GM11168 (cell line): Measurements from ENCODE around the gene MBP.

Experiments used
- in situ Hi-C: fragments of 300-500 bp; cut with MboI; formaldehyde crosslinking; loops from one replicate; pipeline ENCODE4 v1.12.0; 2022; ENCODE audit warnings: low sequenced_read_pairs; ENCODE audit not compliant: unreplicated experiment

The MBP gene

DNA sequence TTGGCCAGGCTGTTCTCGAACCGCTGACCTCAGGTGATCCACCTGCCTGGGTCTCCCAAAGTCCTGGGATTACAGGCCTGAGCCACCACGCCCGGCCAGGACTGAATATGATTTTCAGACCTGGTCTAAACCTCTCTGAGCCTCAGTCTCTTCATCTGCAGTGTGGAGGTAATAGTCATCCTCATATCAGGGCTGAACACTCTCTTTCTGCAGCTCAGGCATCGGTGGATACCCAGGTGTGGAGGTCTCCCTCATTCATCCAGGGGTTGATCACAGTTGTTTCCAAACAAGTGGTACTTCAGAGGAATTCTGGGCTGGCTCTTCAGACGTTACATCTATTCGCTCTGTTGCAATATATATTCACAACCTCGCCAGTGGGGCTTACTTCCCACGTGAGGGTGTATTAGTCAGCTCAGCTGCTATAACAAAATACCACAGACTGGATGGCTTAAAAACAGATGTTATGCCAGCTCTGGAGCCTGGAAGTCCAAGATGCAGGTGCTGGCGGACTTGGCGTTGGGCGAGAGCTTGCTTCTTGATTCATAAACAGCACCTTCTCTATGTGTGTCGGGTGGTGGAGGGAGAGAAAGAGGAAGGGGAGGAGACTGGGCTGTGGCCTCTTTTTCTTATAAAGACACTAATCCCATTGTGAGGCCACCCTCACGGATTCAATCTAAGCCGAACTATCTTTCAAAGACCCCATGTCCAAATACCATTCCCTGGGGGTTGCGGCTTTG is 2.9 kb upstream of the MBP start:
- in situ Hi-C loops, result no loop called here

DNA sequence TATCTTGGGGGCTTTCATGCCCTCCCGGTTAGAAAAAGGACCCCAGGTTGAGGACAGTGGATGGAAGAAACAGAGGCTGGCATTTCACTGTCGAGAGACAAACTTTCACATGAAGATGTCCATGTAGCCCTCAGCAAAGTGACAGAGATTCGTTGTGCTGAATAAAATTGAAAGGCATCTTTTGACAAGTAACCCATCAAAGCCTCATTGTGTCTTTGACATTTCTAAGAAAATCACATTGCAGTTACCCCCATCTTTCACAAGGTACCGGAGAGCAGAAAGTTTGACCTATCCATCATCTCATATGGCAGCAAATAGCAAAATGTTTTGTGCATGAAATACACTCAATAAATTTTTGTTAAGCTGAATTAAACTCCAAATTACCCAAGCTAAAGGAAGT is 2.0 kb upstream of the MBP start:
- in situ Hi-C loops, result no loop called here

DNA sequence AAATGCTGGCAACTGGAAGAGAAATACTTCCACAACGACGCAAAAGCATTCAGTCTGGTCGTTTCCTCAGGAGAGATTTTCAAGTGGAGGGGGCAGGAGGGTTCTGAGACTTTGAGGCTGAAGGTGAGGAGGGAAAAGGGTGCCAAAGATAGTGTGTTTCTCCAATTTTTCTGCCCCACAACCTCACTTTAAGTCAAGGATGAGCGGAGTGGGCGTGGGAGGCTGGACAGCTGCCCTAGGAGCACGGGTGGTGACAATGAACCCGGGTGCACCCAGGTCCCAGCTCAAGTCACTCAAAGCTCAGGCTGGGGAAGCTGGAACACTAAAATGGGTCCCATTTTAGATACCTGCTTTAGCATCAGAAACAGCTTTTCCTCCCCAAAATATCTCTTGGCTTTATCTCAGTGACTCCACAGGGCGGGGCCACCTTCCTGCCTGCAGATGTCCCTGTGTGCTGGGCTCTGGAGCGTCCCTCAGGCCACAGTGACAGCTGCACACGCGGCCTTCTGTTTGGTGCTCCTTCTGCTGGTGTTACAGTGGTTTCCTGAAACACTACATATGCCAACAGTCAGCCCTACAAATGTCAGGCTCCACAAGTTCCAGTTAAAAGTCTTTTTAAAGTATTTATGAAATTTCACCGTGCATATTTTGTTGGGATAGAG is 1.4 kb upstream of the MBP start:
- in situ Hi-C loops, result no loop called here

DNA sequence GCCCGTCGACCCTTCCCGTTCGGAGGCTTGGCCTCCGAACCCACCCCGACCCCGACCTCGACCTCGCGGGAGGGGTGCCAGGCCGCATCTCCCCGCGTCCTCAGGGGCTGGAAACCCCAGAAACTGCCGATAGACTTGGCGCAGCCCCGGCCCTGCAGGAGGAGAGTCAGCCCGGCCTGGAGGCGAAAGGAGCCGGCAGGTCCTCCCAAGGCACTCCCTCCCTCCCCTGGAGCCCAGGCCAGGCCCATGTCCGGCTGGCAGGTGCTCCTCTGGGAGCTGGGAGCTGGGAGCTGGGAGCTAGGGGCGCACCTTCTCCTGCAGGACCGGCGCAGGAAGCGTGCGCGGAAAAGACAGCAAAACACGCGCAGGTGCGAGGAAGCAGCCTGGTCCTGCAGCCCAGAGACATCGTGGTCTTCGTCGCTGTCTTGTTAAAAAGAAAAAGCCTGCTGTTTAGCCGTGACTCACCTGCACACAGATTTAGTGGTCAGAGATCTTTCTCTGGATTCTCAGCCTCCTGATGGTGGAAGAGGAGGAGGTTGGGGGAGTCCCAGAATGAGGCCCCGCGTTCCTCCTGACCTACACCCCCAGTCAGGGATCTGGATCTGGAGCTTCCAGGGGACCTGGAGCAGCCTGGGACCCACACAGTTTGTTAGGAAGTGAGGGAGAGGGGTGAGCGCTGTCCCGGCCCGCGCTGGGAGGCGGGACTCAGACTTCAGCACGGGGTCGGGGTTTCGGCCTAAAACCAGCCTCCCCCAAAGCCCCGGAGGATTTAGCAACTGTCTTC is 660 bp upstream of the MBP start:
- in situ Hi-C loops, result no loop called here

DNA sequence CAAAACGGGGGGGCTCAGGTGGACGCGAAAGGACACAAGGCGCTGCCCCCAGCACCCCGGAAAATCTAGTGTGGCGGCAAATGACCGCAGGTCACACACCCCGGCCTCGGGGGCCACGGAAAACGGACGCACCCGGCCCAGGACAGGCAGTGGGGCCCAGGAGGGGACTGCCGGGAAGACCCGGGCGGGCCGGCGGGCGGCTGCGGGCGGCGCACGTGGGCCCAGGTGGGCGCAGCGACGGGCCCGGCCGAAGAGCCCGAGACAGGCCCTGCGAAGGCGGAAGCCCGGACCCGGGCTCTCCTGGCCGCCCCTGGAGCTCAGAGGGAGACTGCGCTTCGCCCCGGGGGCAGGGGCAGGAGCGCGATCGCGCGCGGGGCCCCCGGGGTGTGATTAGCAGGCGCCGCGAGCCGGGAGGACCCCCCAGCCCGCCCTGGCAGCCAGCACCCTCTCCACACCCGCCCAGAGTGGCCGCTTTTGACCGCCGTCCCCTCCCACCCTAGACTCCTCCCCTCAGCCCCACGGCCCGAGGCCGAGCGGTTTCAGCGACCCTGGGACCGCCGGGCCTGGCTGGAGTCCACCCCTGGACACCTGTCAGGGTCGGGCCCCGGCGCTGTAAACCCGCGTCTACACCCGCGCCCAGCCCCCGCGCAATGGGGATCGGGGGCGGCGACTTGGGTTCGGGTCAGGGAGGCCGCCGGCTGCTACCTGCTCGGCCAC is 773 bp downstream of the MBP start:
- in situ Hi-C loops, result no loop called here

DNA sequence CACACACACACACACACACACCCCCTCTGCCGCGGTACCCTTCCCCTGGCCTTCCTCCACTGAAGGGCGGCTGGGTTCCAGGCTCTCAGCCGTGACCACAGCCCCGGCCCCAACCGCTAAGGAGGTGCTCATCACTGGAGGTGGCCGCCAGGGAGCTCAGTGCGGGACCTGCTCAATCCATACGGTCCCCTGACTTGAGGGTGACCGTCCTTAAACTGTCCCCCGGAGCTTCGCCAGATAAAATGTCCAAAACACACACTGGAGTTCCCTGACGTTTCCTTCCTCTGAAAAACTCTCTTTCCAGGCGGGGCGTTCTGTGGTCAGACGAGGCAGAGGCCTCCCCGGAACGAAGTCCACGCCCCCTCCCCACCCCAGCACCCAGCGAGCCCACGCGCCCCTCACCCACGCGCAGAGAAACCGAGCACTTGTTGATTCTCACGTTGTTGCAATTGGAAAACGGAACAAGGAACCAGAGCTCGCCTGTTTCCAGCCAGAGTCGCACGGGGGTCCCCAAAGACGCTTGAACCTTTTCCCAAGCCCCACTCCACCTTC is 1.4 kb downstream of the MBP start:
- in situ Hi-C loops, result no loop called here

DNA sequence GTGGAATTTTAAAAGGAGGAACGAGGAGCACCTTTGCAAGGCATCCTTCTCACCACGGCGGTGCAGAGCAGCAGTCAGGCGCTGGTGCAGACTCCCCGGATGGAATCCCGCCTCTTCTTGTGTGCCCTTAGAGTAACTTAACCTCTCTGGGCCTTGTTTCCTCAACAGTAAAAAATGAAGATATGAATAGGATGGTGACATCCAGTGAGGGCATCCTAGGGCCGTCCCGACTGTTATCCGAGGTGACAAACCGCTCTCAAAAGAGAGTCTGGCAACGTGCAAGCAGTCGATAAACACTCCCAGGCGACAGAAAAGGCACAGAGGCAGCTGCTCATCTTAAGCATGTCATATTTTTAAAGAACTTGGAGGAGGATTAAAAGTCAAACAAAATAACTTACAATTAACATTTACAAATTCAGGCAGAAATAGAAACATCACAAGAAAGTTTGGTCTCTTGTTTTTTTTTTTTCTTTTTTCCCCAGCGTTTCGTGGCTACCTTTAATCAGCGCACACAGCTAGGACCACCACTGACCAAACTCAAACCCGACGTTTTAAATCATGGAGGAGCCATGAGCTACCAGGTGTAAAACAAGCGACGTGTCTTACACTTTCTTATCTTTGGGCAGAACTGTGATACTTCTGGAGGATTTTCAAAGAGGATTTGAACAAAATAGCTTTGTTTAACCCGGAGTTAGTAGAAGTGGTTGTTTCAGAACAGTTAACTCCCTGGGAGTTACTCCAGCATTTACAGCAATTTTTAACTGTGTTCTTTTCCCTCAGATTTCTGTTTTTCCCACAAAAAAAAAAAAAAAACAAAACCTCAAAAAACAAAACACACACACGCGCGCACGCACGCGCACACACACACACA is 2.1 kb downstream of the MBP start:
- in situ Hi-C loops, result no loop called here

DNA sequence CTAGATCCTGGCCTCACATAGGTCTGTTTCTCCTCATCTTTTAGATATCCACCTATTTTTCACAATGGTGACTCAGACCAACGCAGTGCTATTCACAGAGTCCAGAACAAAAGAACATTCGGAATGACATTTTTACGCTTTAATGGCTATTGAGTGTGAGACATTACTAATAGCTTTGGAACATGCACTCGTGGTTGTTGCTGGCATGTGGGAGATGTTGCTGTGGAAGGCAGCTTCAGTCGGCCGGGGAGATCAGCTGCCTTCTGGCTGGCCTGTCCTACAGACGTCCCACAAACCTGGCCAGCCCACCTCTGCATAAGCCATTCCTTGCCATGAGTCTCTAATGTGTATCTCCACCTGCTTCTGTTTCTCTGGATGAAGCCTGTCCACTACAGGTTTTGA is 3.4 kb downstream of the MBP start:
- in situ Hi-C loops, result no loop called here

DNA sequence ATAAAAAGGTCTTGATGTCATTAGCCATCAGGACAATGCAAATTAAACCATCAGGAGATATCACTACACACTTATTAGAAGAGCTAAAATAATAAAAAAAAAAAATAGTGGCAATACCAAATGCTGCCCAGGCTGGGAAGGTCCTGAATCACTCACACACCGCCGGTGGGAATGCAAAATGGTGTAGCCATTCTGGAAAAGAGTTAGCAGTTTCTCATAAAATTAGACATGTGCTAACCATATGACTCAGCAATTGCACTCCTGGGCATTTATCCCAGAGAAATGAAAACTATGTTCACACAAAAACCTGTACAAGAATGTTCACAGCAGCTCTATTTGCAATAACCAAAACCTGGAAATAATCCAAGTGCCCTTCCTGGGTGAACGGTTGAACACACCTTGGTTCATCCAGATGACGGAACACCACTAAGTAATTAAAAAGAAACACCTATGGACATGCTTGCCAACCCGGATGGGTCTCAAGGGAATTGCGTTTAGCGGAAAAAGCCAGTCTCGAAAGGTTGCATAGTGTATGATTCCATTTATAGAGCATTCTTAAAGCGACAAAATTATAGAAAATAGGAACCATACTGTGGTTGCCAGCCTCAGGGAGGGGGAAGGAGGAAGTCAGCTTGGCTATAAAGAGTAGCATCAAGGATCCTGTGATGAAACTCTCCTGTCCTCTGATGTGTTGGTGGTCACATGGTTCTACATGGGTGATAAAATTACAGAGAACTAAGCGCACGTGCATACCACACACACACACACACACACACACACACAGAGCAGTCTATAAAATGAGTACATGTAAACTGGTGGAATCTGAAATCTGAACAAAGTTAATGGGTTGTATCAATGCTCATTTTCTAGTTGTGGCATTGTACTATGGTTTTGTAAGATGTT is 4.6 kb downstream of the MBP start:
- in situ Hi-C loops, result no loop called here

DNA sequence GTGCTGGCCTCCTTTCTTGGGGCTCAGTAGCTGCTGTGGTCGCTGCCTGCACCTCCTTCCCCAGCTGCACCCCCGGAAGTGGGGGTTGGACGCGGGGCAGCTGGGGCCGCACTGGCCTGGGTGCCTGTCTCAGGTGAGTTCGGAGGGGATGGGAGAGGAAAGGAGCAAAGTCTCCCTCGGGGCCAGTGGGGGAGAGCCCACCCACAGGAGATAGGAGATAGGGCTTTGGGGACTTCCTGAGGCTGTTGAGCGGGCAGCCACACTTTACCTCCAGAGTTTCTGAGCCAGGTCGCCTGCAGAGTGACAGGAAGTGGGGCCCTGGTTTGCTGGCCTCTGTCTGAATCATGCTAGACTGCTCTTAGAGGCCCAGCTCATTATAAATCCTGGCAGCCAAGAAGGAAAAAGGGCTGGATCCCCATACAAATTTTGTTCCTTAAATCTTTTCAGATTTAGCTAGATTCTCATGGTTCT is 8.1 kb downstream of the MBP start:
- in situ Hi-C loops, result no loop called here

DNA sequence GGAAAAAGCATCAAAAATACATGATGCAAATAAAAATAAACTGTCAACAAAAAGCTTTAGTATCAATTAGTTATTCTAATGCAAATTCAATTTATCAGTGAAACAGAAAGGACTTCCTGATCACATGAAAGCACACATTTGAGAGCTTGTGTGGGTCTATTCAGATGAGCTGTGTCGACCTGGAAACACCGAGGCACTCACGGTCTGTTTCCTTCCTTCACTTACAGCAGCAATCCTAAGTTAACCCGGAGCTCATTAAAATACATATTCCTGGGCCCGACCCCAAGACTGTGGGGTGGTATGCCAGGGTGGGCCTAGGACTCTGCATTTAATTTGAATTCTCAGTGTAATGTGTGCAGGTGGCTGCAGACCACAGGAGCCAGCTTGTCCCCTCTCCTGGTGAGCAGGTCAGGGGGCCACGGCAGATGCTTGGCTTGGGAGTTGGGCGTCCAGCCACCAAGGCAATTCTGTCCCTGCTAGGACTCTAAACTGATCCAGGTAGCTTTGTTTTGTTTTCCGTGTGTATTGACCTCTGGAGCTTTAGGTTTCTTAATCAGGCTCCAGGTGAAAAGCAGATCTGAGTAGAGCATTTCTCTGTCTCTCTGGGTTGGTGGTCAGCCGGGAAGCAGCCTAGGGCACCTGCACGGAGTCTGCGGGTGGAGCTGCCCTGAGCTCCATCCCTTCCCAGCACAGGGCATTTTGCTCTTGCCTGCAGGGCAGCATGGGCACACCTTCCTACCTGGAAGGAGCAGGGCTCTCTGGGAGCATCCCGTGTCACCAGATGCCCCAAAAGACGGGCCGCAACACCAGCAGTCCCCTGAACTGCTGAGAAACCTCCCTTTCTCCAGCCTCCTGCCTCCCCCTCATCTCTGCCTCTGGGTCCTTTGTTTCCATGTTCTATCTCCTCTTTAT is 9.0 kb downstream of the MBP start:
- in situ Hi-C loops, result no loop called here

DNA sequence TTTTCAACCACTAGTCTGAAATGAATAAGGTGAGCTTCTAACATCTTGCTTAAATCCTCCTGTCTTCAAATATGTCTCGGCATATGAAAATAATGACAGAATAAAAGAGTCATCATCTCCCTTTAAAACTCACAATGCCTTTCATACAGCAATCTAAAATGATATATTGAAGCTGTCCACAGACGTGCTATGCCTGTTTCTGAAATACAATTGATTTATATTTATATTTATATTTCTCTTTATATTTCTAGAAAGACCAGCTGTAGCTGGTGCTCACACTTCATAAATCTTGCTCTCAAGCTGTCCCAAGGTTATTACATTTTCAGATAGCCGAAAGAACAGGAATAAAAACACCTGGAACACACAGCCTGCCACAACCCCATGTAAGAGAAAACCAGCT is 11.1 kb downstream of the MBP start:
- in situ Hi-C loops, result no loop called here

DNA sequence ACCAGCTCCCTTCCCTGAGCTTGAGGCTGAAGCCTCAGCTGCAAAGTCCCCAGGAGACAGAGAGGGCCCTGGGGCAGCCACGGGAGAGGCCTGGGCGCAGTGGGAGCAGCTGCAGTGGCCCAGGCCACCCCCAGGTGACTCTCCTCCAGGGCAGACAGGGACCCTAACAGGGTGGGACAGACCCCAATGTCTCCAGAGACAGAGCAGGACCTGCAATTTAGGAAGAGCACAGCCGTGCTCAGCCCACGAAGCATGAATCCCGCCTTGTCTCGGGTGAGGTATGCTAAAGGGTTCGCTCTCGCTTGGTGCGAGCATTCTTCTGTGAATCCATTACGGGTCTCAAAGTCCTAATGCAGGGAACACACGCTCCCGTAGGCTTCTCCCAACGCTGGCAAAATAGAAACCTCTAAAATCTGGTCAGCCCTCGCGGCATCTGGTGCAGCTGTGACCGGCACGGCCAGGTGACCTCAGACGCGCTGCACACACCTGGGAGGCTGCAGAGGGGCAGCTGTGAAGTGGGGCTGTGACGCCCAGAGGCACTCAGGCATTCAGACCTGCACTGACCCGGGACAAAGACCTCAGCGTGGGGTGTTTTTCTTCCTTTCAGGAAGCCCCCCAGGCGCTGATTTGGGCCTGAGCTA is 12.6 kb downstream of the MBP start:
- in situ Hi-C loops, result no loop called here

DNA sequence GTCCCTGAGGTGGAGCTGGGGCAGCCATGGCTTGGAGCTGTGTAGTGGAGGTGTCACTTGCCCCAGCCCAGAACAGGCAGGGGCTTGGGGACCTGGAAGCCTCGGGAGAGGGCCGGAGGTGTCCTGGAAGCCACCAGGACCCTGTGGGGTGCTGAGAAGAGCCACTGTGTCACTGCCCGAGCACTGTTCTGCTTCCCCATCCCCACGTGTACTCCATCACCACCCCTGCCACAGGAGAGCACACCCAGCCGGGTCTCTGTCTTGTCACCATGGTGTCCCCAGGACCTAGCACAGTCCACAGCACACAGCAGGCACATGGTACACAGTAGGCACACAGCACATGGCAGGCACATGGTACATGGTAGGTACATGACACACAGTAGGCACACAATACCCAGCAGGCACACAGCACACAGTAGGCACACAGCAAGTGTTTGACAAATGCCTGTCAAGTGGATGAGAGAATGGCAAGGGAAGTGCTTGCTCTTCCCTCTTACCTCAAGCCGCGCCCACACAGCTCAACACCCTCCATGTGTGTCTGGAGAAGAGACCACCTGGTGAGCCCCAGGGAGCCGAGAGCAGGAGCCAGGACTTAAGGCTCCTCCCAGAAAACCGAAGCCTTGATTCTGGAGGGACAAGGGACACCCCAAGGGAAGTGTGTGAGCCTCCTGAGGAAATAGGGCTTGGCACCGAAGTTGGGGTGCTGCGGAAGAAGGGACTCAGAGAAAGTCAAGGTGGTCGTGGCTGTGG is 13.3 kb downstream of the MBP start:
- in situ Hi-C loops, result no loop called here

DNA sequence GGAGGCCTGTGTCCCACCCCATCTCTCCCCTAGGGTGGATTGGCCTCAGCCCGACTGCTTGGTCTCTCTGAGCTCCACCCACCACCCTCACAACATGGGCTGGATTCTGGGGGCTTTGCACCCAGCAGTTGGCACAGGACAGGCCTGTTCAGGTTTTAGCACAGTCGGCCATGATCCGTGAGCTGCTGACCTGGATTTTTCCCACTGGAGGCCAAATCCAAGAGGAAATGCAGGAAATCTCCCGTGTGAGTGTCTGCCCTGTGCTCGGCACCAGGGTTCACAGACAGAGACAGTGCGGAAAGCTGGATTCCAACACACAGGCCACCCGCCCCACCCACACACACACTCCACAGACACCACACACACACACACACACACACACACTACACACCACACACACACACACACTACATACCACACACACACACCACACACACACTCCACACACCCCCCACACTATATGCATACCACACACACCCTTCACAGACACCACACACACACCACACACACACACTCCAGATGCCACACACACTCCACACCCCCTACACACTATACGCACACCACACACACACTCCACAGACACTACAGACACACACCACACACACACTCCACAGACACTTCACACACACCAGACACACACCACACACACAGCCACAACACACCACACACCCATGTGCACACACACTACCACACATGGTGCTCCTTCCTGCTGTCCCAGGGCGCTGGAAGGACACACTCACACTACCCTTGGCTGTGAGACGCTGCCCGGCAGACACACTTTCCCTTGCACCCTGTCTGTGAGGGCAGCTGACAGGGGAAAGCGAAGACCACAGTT is 14.1 kb downstream of the MBP start:
- in situ Hi-C loops, result no loop called here
